Stimulated activated CD8-positive, alpha-beta memory T cell treated with anti-CD3 and anti-CD28 coated beads, Interleukin-15, amount 100 ng/mL, for 4 hours (primary cell): ENCODE measurements around the gene LYPD1.

Experiments used
- DNase-seq, 2 donors: peaks; one replicate each; pipeline ENCODE4 v3.0.0-alpha.2; 2020; ENCODE audit warnings: low read depth in 2 of 2

Gene LYPD1

DNA sequence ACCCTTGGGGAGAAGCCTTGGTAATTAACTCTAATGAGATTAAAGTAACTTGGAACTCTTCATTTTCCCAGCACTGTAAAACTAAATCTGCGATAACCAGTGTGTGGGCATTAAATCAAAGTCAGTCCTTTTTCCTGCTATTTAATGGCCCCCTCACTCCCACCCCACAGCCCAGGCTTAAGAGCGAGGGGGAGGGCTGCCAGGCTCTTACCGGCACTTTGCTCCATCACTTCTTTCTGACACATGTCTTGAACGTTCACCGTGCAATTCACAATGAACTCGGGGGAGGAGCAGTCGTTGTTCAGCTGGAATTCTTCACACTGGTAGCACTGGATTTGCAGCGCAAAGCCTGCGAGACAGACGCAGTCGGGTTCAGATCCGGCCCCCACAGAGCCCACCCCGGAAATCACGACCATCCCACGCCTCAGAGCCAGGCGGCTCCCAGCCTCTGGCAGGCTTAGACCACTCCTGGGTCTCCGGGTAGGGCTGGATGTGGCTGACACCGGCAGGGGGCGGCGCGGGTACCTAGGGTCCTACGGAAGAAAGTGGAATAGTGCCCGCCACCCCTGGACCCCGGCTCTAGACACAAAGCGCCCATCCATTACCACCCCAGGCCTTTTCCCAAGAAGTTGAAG, 1.7 kb downstream of the LYPD1 start:
- no peak for DNase-seq

DNA sequence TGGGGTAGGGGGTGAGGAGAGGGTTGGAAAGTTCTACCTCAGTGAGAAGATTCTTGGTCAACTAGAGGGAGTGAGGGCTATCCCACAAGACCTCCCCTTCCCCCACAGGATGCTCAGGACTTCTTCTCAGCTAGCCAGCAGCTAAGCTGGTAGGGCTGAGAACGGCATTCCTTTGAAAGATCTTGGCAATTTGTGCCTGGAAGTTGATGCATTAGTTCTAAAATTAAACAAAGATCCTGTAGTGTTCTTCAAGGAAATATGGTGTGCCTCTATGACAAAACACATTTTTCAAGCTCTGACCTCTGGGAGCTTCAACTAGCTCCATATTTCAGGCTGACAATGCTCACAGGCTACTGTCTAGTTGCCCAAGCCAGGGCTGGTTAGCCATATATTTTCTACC, 2.3 kb downstream of the LYPD1 start:
- no peak for DNase-seq

DNA sequence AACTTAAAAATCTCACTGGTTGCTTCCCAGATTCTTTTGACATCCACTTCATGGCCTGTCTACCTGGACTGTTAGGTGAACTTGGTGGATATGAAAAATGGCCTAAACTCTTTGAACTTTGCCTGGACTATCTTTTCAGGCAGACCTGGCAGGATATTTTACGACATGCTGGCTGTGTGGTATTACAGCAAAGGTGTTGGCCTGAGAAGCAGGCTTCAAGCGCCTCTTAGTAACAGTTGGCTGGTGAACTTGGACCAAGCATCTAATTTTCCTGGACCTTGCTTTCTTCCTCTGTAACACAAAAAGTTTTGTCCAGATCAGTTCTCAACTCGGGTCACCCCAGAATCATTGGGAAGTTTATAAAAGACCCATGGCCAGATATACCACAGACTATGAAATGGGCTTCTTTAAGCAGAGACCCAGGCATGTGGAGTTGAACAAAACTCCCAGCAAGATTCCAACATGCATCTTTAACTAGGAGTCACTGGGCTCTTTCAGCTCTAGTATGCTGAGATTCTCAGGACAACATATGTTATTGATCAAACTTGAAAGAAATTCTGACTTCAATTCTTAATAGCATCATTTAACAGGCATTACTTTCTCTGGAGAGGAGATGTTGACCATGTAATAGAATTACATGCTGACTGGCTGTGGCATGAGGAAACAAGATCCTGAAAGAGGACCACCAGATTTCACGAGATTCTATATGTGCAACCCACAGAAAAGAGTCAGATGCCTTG, 4.4 kb downstream of the LYPD1 start:
- no peak for DNase-seq

DNA sequence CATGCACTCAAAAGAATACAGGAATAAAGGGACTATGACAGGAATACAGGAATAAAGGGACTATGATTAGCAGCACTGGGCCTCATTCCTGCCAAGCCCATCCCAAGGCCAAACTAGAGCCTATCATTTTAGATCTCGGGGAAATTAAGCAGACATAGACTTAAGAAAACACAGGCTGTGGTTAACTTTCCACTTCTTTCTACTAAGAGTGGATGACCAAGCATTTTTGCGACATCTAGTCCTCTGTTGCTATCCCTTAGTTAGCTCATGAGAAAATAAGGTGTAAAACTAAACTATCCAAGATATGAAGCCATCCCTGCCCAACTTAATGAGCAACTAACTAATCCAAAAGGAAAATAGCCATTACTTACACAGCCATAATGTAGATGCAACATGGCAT, 5.9 kb downstream of the LYPD1 start:
- no peak for DNase-seq

DNA sequence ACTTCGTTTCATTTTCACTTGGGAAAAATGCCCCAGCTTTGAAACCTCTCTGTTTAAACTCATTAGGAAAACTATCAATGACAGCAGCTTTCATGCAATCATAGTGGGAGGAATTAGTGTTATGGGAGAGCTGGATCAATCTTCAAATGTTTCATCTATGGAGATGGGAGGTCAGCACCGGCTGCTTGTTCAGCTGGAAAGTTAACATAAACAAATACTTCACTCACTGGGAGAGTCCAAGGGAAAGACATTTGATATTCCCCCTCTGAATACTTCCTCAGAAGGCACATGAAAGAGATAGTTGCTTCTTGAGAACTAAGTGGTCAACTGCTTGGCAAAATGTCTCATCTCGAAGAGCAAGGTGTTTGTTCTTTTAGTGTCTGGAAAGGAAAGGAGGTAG, 7.3 kb downstream of the LYPD1 start:
- DNase-seq, result no peak

DNA sequence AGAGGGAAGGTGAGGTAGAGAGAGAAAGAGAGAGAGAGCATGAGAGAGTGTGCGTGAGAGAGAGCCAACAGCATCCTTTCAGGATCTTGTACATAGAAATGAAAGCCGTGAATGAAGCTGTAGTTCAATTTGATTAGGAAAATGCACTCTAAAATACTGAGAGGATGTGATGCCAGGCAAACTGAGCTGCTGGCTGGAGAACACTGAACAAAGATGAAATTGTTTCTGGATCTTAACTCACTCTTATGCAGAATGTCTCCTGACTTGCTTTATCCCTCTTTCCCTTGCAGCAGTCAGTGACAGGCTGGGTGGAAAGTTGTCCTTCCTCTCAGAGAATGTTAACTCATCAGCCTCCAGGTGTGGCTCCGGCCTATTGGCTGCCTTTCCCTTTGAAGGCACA, 10.7 kb downstream of the LYPD1 start:
- no peak for DNase-seq

DNA sequence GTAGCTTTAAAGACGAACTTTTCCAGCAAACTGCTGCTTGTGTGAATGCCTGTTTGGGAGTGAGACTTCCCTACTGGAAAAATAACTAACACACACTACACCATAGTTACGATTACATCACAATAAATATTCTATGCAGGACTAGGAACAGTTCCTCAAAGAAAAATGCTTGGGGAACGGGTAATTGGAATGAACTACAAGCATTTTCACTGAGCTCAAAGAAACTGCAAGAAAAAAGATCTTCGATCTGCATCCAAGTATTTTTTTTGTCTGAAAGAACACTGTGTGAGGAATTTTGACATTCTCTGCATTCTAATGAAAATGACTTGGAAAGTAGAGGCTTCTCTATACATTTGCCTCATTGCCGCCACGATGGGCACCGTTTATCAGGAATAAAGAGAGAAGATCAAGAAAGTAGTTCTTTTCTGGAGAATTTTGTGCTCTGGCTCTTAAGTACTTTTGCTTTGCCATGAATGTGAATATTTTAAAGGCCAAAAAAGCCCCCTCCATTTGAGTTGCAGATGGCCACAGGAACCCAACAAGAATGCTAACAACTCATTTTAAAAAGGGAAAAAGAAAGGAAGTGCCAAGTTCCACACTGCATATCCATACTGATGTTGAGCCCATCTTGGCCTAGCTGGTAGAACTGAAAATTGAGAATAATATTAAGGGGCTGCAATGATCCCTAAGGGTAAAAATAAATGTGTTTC, 13.6 kb downstream of the LYPD1 start:
- DNase-seq, result no peak

DNA sequence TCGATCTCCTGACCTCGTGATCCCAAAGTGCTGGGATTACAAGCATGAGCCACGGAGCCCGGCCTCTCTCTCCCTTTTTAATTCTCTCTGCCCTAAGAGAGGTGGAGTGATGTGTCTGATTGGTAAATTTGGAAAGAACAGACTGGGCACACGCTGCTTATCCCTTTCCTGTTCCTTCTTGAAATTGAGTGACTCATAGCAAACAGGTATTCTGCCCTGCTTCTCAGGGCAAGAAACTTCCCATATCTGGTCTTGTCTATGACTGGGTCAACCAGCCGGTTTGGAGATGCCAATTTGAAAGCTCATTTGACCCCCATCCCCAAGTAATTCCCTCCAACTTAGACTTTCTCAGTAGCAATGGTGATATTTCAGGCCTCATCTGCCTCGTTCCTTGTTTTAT, 15.0 kb downstream of the LYPD1 start:
- DNase-seq, result no peak

DNA sequence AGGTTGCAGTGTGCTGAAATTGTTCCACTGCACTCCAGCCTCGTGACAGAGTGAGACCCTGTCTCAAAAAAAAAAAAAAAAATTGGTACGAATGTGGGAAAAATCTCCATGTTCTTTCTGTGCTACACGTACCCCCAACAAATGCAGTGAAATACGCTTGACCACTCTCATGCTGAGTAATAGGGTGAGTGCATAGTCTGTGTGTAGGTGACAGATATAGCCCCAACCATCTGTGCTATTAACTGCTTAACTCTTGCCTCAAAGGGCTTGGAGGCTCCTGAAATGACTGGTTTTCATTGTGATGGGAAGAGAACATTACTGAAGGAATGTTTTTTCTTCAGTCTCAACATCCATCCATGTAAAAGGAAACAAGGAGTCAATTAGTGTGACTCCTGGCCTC, 15.7 kb downstream of the LYPD1 start:
- DNase-seq, result no peak

DNA sequence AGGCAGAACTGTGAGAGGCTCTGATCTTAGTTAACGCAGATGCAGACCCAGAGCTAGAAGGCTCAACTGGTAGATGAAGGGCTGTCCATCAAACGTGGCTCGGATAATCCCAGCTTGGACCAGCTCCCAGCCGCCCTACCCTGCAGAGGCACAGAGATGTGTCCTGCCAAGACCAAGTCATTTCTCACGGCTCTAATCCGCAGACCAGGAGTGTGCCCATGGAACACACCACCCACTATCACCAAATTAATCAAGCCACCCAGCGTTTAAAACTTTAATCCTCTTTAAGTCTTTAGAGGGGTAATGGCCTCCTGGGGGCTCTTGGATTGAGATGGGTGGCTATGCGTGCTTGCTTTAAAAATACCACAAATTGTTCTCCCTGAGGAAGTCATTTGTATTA, 17.5 kb downstream of the LYPD1 start:
- DNase-seq, result no peak

DNA sequence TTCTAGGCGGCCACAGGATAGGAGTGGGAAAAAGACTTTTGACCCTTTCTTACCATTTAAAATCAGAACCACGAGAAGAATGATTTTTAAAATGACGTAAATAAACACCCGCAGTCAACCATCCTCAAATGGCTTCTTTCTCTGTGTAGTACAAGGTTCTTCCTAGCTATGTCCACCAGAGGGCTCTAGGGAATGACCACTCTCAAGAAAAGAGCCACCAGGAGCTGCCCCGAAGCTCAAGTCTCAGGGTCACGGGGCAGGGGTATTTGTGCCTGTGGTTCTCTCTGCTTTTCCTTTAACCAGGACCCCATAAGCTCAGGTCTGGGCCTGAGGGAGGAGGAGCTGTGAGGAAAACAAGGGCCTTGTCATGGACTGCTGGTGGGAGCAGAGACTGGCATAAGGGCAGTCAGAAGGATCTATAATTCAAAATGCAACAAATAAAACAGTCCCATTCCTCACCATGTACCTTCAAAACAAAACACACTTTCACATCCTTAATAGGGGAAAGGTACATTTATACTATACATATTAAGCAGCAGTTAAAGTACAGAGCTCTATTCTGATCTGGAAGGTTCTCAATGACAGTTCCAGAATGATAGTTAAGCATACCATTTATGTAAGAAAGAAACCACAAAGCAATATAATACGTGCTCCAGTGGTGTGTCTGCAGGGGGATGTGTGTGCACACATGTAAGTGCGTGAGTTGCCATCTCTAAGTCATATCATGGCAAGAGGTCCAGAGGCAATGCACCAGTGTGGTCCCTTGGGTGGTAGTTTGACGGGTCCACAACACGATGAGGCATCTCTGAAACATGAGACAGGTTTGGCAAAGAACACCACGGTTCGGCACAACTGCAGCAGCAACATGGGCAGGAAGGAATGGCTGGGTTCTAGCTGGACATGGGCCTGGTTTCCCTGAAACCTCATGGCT, 18.6 kb downstream of the LYPD1 start:
- DNase-seq, result no peak

DNA sequence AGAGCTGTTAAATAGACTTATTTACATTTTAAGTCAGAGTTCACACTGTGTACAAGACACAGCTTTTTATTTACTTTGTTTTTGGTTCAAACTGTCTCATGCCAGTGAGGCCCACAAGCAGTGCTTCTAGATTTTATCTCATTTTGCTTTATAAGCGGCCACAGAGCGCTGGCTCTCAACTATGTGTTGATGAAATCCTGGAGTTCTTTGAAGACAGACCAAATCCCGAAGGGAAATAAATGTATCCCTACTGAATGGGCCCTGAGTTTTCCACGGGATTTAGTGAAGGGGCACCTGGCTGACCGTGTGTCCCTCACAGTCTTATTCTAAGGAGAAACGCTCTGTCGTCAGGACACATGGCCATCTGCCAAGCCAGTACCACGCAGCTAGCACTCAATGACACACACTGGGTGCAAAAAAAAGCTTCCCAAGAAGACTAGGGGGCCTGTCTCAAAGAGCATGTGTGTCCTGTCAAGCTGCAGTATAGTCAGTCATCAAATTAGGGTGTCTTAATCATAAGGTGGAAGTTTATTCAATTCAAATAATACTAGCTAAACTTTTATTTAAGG, 23.4 kb downstream of the LYPD1 start:
- no peak for DNase-seq

DNA sequence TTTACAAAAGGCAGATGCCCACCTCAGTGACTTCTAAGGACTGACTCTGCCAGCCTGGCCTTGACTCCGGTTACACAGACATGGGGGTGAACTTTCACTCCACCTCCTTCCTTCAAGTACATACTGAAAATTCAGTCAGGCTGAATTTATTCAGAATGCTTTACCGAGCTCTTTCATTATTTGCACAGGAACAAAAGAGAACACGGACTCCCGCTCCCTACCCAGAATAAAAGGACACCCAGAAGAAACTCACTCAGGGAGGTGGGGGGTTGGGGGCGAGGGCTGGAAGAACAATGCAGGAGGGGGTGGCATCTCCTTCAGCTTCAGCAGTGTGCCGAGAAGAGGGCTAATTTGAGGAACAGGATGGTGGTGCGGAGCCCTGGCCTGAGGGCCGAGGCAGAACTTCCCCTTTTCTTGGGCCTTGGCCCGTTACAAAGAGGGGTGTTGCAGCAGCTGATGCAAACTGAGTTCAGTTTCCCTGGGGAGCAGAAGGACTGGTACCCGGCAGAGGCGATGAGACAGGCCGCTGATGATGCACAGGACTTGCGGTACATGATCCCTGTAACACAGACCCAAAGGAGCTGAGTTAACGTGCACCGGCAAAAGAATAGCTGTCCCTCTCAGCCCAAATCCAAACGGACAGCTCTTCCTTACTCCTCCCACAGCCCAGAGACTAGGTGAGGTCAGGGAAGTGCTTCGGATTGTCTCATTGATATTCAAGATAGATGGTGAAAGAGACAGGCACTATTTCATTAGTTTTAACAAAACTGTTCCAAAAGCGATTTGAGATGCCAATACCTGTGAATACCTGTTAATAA, 24.1 kb downstream of the LYPD1 start:
- no peak for DNase-seq

DNA sequence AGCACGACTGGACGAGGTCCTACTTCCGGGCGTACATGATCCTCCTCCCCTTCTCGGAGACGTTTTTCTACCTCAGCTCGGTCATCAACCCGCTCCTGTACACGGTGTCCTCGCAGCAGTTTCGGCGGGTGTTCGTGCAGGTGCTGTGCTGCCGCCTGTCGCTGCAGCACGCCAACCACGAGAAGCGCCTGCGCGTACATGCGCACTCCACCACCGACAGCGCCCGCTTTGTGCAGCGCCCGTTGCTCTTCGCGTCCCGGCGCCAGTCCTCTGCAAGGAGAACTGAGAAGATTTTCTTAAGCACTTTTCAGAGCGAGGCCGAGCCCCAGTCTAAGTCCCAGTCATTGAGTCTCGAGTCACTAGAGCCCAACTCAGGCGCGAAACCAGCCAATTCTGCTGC, 24.8 kb downstream of the LYPD1 start:
- no peak for DNase-seq

DNA sequence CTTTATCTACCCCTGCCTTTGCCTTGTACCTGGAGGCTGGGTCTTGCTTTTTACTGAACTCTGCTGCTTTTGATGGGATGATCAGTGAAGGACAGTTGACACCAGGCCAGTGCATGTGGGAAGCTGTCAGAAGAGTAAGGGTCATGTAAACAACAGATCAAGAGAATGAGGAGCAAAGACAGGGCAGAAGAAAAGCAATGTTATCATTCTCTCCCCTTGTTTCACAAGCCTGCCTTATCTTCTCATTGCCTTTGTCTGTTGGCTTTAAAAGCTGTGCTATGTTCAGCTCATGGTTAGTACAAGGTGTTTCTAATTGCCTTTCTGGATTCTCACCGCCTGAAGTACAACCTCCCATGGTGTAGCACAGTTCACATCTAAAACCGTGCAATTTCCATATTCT, 27.6 kb downstream of the LYPD1 start:
- no peak for DNase-seq

DNA sequence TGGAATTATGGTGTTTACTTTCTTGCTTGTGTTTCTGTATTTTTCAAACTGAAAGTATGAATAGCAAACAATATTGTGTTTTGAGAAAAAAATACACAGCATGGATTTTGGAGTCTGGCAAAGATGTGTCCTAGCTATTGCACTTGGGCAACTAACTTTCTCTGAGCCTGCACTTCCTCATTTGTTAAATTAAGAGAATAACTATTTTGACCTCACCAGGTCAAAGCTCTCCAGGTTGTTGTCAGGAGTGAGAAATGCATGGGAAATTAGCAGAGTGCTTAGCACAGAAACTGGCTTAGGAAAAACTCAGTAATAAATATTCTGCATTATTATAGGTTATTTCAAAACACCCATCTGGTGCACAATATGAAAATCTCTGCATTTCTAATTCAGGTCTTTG, 28.2 kb downstream of the LYPD1 start:
- no peak for DNase-seq

DNA sequence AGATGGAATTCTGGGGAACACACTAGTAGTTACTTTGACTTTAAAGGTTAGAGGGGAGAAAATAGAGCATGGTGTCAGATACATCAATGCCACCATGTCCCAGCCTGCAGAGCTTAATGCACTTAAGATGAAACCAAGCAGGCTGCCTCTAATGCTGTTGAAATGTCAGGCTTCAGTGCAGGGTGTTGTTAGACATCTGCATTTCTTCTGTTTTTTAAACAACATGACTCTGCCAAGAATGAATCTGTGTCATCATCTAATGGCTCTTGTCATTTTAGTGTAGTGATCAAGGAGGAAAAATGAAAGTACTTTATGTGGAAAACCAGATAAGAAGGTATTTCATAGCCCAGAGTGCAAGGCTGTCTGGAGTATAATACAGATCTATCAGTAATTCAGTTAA, 29.9 kb downstream of the LYPD1 start:
- no peak for DNase-seq

DNA sequence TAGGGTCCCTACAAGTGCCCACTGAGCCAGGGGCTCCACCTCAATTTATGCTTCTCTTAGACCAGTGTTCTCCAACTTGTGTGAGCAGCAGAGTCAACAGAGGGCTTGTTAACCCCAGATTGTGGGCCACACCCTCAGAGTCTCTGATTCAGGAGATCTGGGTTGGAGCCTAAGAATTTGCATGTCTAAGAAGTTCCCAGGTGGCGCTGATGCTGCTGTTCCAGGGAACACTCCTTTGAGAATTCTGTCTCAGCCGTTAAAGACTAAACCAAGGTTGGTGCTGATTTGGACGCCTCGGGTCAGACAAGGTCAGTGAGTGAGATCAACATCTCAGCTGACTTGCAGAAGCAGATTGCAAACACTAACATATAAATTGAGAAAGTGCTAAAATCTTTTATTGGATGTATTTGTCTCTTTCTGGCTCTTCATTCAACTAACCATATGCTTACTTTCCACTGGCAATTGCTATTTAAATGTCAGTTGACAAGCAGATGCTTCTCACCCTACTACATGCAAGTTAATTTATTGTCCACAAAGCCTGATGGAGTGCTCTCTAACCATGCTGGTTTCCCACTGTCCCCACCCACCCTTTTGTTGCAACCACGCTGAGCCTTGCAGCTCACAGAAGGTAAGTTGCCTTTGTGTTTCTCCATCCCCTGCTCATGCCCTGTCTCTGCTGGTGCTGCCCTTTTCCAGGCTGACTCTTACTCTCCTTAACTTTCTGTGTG, 31.5 kb downstream of the LYPD1 start:
- DNase-seq, result no peak

DNA sequence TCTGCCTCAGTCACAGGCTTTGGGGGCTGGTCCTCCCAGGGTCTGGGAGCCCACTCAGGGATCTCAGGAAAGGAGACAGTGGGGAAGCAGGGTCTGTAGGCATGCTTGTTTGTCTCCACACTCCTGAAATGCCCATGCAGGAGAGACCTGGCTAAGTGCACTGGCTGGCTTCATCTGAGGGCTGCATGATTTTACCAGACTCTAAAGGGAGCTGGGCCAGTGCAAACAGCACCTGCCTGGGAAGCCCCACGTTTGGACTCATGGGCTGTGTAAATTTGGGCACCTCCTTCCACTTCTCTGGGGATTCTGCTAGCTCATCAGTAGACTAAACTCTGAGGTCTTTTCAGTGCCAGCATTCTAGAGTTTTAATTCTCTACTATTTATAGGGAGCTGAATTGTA, 33.7 kb downstream of the LYPD1 start:
- no peak for DNase-seq

DNA sequence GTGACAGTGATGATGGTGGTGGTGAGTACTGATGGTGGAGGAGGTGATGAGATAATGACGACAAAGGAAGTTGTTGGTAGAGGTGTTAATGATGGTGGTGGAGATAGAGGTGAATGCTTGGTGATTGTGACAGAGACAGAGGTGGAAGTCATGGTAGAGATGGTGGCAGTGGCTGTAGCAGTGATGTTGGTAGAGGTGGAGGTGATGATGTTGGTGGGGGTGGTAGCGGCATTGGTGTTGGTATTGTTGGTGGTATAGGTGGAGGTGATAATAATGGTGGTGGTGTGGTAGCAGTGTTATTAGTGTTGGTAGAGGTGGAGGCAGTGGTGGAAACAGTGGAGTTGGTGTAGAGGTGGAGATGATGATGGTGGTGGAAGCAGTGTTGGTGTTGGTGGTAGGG, 36.4 kb downstream of the LYPD1 start:
- DNase-seq, result no peak
